NCI-H1417 treated with DMSO at 0.1 percent for 48 hours (cell line): ENCODE measurements around the gene P4HB.

Experiments
- DNase-seq: peaks from one replicate; lab custom pipeline; 2025; lab: John Stamatoyannopoulos, UW

Gene P4HB

GRCh38 chr17:81831563-81831956, 28.8 kb downstream of the P4HB start:
- no peak for DNase-seq

DNA sequence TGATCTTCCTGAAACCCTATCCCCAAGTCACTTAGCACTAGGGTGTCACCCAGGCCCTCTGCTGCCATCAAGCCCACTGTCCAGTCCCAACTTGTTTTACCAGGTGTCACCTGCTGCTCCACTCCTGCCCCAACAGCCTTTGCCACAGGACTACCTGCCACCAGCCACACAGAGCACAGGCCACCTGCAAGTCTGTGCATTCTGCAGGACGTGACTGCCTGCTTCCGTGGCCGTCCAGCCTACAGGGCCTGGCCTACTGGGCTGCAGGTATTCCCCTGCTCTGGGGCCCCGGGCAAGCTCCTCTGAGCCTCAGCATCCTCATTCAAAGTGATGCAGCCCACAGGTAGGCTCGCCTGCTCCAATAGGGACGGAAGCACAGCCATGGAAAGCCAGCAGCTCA, 30.5 kb downstream of the P4HB start:
- DNase-seq = no peak

DNA sequence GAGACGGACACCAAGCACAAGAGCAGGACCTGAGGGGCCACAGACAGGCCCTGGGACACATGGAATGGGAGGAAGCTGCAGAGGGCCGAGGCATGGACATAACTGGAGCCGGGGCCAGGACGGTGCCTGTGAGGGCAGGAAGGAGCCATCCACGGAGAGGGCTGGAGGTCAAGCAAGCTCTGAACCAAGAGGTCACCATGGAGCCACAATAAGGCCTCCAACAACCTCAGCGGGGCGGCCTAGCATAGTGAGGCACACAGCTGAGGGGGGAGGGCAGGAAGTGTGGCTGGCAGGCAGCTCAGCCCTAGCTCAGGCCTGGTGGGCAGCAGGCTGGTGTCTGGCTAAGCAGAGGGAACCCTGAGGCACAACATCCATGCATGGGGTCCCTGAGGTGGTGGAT, 31.7 kb downstream of the P4HB start:
- no peak for DNase-seq

DNA sequence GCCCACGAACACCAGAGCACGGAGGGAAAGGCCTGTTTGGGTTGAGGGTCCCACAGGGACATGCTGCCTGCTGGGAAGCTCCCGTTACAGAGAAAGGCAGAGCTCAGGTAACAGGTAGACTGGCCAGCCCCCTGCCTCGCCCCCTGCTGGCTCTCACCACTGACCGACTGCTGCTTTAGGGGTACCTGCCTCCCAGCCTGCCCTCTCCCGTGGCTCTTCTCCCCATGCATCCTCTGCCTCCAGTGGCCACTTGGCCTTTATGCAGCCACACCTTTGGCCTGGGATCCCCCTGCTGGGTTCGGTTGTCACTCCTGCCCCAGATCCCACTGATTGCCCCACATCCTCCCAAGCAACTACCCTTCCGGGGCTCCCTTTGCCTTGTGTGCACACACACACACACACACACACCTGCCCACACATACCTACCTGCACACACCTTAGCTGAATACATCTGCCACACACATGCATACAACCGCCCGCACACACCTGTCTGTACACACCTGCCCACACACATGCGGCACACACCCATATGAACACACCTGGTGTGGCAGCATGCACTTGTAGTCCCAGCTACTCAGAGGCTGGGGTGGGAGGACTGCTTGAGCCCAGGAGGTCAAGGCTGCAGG, 34.4 kb downstream of the P4HB start:
- no peak for DNase-seq

DNA sequence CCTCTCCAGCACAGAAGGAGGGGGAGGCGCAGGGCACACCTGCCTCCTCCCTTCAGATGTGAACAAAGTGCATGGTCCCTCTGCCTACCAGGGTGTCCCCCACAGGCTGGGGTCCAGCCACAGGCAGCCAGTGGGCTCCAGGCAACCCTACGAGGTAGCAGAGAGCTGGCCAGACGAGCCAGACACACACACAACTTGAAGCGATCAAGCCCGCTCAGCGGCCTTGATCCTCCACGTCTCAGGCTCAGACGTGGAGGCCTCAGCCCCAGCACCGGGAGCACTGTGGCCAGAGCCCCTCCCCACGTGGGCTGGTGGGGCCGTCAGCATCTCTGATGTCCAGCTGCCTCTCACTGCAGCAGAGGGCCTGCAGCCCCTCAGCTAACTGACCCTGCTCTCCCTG, 35.7 kb downstream of the P4HB start:
- DNase-seq = no peak

DNA sequence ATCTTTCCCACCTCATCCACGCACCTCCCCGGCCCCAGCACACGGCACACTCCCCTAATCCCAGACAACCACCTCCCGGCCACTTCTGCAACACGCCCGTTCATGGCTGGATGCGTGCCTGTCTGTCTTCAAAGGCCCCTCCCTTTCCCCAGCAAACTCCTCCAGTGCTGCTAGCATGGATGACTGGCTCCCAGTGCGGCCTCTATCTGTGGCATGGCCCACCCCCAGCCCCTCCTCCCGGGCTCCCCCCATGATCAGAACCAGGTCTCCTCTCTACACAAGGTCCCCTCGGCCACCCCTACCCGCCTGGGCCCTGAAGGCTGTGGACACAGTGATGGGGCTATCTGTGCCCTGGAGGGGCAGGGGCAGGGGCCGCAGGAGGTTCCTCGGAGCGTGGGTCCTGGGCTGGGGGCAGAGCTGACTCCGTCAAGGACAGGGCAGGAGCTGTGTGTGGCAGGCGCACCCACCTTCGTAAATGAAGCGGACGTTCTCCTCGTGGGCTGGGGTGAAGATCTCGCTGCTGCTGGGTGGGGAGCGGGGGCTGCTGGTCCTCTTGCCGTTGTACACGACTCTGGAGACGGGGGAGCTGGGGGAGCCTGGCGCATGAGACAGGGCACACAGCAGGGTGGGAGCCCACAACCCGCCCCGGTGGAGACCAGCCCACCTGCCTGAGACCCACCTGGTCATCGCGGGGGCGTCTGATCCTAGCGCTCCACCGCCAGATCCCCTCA, 36.4 kb downstream of the P4HB start:
- no peak for DNase-seq

GRCh38 chr17:81822996-81823819, 37.1 kb downstream of the P4HB start:
- DNase-seq = no peak

- no peak for DNase-seq
Observed at GRCh38 chr17:81822312-81822637, 38.1 kb downstream of the P4HB start.

DNA sequence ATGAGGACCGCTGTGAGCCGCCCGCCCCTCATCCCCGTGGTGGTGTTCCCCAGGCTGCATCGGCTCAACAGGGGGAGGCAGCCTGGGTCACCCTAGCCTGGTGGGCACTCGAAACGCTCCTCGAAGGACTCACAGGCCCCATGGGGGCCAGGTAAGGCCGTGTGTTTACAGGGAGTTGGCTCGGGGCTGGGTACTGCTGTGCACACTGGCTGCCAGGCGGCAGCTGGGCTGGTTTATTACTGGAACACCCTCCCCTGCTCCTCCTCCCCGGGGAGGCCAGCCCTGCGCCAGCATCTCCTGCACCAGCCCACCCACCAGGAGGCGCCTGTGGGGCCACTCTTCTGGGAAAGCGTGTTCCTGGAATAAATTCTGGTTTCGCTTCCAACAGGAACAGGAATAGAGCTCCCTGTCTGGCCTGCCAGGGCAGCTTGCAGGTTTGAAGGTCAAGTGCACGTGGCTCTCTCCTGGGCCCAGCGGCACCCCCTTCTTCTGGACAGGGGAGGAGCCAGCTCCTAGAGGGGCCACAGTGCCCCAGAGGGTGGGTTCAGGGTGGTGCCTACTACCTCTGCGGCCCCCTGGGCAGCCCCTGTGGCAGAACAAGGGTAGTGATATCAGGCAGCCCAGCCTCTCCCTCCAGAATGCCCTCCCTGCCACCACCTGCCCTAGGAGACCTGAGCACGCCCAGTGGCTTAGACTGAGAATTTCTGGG, 38.6 kb downstream of the P4HB start:
- no peak for DNase-seq

DNA sequence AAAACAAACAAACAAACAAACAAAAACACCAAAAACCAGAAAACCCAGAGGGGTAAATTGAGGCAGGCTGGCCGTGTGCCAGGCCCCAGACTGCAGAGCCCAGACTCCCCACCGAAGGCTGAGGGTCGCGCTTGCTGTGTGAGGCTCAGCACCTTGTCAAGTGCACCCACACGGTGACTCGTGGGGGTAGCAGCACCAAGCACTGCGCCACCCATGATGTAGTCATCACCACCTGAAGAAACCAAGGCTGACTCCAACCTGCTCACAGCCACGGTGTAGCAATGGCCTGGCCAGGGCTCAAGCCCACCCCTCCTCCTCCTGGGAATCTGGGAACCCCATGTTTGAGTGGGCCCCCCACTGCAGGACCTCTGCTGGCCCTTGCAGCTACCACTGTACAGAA, 39.2 kb downstream of the P4HB start:
- DNase-seq = no peak

DNA sequence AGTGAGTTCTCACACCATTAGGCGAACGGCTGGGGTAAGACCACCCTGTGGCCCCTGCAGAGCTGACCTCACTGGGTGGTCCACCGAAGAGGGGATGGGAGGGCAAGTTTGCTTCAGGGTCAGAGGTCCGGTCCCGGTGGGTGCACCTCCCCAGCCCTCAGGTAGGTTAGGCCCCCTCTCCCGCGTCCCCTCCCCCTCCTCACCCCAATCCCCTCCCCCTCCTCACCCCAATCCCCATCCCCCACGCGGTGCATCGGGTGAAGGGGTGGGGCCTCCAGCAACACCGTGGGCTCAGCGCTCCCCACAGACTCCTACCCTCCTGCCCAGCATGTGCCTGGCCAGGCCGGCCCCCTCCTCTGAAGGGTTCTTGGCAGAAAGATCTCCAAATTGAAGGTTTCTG, 40.6 kb downstream of the P4HB start:
- DNase-seq = no peak

DNA sequence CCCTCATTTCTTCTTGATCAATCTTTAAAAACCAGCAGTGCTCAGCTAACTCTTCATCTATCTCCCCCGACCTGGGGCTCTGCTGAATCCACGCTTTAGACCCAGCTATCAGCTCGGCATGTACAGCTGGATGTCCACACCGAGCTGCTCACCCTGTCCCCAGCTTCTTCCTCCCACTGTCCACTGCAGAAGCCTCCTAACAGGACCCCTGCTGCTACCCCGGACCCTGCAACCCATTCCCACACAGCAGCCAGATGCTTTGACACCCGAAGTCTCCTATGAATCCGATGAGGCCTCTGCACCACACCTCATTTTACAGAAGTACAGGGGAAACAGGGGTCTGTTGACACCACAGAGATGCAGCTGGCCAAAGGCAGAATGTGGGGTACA, 42.6 kb downstream of the P4HB start:
- DNase-seq = no peak

DNA sequence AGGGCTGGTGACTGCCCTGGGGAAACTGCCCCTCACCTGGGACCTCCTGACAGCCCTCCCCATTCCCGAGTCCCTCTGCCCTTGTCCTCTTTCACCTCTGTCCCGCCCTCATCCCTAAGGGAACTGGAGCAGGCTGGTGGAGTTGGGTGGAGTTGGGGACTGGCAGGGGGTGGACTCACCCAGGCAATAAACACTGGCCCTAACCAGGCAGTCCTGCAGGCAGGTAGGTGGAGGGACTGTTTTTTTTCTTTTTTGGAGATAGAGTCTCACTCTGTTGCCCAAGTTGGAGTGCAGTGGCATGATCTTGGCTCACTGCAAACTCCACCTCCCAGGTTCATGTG, 44.7 kb downstream of the P4HB start:
- no peak for DNase-seq

- peak; percentile 42 for DNase-seq
Observed at GRCh38 chr17:81814748-81815645, 45.3 kb downstream of the P4HB start.

DNA sequence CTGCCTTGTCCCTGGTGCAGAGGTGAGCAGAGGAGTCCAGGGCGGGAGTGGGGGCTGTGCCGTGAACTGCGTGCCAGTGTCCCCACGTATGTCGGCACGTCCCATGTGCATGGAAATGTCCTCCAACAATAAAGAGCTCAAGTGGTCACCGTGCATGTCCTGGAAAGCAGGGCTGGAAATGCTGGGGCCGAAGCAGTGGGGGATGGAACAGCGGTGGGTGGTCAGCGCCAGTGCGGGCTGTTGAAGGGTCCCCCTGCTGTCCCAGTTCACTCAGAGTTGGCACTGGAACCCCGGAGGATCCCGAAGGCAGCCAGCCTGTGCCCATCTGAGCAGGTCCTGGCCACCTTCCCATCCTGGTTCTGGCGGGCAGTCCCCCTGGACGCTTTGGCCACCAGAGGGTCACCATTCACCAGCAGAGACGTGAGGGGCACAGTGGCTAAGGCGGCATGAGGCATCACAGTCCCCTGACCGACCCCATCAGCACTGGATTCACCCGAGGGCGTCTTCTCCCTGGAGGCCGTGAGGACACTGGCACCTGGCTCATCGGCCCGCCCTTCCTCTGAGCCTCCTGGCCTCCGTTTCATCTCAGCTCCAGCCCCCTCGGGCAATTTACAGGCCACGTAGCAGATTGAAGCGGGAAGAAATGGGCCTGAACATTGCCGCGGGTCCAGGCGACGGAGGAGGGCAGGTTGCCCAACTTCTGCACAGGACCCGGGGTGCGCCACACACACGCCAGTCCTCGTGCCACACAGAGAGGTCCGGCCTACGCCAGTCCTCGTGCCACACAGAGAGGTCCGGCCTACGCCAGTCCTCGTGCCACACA, 46.3 kb downstream of the P4HB start:
- DNase-seq = no peak

GRCh38 chr17:81813371-81813684, 47.0 kb downstream of the P4HB start:
- DNase-seq = no peak

DNA sequence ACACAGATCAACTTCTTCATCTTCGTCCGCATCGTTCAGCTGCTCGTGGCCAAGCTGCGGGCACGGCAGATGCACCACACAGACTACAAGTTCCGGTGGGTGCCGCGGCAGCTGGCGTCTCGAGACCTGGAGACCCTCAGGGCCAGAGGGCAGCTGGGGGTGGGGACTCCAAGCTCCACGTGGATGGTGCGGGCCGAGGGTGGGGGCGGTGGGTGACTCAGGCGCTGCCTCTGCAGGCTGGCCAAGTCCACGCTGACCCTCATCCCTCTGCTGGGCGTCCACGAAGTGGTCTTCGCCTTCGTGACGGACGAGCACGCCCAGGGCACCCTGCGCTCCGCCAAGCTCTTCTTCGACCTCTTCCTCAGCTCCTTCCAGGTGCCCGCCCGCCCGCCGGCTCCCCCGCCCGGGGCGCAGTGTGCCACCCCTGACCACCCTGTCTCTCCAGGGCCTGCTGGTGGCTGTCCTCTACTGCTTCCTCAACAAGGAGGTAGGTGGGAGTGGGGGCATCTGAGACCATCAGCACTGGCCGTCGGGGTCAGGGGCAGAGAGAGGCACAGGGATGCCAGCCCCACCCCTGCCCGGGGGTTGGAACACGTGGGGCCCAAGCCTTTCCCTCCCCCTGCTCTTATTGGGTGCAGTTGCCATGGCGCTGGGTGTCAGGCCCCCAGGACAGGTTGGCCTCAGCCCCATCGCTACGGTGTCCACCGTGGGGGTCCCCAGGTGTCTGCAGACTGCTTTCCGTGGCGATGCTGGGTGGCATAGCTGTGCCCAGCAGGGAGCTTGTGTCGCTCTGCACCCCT, 47.6 kb downstream of the P4HB start:
- no peak for DNase-seq

DNA sequence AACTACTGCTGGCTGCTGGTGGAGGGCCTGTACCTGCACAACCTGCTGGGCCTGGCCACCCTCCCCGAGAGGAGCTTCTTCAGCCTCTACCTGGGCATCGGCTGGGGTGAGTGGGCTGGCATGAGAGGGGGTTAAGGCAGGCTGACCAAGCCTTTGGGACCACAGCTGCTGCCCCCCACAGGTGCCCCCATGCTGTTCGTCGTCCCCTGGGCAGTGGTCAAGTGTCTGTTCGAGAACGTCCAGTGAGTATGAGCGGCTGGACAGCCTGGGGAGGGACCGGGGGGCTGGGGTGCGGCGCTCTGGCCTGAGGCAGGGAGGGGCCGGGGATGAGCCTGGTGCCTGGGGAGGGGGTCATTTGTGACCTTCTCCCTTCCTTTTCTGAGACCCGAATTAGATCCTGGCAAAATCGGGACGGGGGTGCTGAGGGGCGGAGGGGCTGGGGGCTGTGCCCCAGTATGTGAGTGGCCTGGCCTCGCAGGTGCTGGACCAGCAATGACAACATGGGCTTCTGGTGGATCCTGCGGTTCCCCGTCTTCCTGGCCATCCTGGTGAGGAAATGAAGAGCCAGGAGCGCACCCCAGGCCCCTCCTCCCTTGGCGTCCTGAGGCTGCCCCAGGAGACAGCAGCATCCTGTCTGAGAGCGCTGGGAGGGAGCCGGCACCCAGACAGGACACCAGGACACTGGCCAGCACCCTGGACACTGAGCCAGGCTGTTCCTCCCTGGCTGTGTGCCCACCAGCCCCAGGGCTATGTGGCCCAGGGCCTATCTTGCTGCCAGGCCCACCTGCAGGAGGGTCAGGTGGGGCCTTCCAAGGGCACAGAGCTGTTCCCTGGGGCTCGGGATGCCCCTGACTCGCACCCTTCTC, 48.4 kb downstream of the P4HB start:
- DNase-seq = no peak
